T-helper 22 cell (primary cell): ENCODE measurements around the gene PPP1R3D.
"Not testable (repeated sequence)": the region's sequence is repeated elsewhere in the genome, so short reads cannot be mapped to it uniquely, and the experiment has no call there.

Experiments used
- DNase-seq: peaks from one replicate; pipeline ENCODE4 v3.0.0-alpha.2; 2020; ENCODE audit warnings: low read depth

The PPP1R3D gene

DNA sequence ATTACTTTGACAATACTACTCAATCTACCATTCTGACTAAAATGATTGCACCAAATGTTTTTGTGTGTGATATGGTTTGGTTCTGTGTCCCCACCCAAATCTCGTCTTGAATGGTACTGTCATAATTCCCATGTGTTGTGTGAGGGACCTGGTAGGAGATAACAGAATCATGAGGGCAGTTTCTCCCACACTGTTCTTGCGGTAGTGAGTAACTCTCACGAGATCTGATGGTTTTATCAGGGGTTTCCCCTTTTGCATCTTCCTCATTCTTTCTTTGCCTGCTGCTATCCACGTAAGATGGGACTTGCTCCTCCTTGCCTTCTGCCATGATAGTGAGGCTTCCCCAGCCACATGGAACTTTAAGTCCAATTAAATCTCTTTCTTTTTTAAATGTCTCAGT lies 27.5 kb downstream of the PPP1R3D start:
- no peak for DNase-seq

DNA sequence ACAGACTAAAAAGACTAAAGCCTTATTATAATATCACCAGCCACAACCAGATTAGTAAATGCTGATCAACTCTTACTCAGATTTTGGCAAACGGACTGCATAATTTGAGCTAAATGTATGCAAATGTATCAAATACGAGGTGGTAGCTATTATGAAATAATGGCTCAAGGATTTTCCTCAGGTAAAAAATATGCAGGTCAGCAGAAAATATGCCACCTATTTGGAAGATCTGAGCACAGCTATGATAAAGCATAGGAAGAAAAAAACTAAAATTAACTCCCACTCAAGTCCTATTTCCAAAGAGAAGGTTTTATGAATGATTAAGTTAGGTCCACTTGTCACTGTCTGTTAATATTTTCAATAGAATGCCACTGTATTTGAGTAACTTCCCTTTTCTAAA lies 29.1 kb downstream of the PPP1R3D start:
- no peak for DNase-seq

DNA sequence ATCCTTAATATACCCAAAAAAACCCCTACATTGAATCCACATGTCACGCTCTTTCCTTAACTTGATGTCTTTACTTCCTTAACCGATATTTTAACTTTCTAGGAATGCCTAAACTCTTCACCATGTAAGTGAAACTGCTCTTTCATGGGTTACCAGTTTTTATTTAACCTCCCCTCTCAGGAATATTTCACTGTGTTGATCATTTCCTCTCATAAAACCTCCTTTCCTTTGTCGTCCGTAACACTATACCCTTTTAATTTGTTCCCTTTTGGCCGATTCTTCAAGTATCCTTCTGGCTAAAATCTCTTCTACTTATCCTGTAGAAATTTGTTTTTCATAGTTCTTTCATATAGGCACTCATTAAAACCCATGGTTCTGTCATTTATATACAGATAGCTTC lies 31.2 kb downstream of the PPP1R3D start:
- no peak for DNase-seq

DNA sequence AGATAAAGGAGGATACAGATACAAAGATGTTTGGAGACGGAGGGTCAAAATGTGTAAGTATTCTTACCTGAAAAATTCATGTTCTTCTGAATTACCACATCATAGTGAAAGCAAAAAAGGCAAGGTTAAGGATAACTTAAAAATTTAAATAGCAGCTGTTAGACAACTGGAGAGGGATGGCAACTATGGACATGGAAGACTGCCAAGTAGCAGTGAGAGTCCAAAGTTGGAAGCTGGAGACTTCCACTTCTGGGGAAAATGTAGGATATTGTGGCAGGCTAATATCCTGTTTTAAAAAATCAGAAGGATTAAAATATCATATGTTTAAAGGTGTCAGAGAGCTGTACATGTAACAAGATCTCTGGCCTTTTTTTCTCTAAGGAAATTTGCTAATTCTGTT lies 36.5 kb downstream of the PPP1R3D start:
- no peak for DNase-seq

DNA sequence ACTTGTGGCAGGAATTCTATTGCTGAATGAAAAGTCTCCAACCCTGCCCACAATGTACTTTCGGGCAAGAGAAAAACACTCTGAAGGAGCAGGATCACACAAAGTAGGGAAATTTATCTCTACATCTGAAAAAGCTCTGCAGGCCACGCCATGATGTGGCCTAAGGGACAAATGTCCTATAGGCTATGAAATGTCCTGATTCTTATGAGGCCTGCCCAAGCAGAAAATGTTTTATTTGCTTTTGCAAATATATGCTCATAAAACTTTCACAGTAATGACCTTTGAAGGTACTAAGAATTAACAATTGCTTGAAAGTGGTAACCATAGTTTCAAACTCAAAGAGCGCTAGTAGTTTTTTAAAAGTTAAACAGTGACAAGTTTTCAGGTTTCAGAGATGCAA lies 37.6 kb downstream of the PPP1R3D start:
- no peak for DNase-seq

DNA sequence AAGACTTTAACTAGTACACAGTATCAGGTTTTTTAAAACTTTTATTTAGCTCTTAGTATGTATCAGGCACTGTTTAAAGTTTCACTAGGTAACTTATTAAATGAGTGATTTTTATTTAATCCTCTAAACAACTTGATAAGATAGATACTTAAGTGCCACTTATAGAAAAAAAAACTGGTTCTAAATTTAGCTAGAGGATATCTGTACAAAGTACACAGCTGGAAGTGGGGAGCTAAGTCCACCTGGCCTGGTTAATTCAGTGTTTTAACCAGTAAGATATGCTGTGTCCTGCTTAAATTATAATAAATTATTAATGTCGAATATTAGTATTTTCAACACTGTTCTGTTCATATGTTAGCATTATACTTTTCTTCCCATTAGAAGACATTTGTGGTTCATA lies 44.2 kb downstream of the PPP1R3D start:
- no peak for DNase-seq

DNA sequence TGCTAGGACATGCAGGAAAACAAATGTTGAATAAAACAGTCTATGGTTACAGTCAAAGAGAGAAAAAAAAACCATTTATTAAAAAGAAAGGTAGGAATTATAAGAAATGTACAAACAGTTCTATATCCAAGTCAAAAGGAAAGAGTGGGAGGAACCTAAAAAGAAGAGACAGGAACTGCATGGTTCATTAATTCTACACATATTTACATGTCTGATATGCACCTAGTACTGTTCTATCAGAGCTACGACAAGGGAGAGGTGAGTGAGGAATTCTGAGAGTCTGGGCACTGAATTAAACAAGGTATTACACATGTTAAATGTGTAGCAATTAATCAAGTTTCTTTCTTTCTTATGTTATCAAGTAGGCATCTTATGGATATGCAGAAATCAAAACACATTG lies 48.5 kb downstream of the PPP1R3D start:
- no peak for DNase-seq

DNA sequence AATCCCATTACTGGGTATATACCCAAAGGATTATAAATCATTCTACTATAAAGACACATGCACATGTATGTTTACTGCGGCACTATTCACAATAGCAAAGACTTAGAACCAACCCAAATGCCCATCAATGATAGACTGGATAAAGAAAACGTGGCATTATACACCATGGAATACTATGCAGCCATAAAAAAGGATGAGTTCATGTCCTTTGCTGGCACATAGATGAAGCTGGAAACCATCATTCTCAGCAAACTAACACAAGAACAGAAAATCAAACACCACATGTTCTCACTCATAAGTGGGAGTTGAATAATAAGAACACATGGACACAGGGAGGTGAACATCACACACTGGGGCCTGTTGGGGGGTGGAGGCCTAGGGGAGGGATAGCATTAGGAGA lies 50.1 kb downstream of the PPP1R3D start:
- not testable (repeated sequence) for DNase-seq

DNA sequence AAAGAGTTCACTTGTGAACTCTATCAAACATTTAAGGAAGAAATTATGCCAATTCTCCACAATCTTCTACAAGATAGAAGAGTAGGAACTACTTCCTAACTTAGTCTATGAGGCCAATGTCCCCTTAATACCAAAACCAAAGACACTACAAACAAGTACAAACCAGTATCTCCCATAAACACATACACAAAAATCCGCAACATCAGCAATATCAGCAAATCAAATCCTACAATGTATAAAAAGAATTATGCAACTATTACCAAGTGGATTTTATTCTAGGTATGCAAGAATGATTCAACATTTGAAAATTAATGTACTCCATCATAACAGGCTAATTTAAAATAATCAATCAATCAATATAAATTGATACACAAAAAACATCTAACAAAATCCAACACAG lies 52.1 kb downstream of the PPP1R3D start:
- DNase-seq: no peak
